ENCODE data around the gene SGCD.

DNA sequence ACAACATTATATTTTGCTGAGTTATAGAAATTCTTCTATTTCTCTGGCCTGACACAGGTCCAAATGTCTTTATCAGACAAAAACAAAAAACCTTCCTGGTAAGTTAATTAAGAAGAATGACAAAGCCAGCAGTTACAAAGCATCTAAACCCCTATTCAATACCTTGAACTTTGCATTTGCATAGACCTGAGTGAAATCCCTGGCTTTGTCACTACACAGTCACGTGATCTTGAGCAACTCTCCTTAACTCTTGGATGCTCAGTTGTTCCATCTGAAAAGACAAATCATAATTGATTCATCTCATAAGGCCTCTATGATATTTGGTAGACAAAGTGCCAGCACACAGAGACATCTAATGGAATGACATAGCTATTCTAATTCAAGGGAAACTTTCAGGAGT is 356.5 kb downstream of the SGCD start:
- TF ChIP-seq POLR2A (IDR thresholded peaks at IDR 0.05): no peak
- TF ChIP-seq, protein P1, sequence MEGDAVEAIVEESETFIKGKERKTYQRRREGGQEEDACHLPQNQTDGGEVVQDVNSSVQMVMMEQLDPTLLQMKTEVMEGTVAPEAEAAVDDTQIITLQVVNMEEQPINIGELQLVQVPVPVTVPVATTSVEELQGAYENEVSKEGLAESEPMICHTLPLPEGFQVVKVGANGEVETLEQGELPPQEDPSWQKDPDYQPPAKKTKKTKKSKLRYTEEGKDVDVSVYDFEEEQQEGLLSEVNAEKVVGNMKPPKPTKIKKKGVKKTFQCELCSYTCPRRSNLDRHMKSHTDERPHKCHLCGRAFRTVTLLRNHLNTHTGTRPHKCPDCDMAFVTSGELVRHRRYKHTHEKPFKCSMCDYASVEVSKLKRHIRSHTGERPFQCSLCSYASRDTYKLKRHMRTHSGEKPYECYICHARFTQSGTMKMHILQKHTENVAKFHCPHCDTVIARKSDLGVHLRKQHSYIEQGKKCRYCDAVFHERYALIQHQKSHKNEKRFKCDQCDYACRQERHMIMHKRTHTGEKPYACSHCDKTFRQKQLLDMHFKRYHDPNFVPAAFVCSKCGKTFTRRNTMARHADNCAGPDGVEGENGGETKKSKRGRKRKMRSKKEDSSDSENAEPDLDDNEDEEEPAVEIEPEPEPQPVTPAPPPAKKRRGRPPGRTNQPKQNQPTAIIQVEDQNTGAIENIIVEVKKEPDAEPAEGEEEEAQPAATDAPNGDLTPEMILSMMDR (IDR thresholded peaks at IDR 0.05): no peak
- TF ChIP-seq POLR2AphosphoS5 (IDR thresholded peaks at IDR 0.05): no peak
- no peak for TF ChIP-seq EP300 (IDR thresholded peaks at IDR 0.05)

Measured in stomach (tissue), 4 donors.